Measurements from ENCODE around the gene NCK1. TPM values are rescaled to one million over a fixed set of nuclear protein-coding genes. Genes with fewer than 3 reads are reported as not detected.

The NCK1 gene
- total and polyA plus RNA-seq, 9 of the 15 experiments (the other 6 are each of a cell fraction or from before 2014, with no cell fraction given), result 17.3 to 30.5 (median 25.0) TPM

DNA sequence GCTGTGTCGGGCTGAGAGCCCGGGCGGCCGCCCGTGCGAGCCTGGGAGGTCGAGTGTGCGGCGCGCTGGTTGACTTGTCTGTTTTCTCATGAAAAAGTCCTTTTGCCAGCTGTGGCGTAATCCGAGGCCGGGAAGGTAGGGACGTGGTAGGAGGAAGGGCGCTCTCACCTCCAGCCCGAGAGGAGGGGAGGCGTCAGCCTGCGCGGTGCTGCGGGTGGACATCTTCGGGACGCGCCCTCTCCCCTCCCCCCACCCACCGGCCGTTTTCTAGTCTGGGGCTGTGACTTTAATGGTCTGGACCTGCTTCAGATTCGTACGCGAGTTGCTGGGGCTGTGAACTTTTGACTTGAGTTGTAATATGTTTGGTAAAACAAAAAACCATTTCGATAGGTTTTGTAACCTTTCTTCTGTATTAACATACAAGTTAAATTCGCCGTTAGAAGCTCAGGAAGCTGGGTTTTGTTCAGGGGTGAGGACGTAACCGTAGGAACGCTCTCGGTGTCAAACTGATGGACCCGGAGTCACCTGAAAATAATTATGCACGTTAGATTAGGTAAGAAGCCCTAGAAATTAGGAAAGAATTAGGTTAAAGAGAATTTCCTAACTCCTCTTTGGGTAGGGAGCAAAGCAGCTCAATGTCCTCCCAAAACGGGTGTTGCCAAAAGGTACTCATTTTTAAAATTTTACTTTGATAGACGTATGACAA, 762 bp downstream of the NCK1 start (continued):
- TF ChIP-seq FOXK1 (CRISPR knock-in tag; IDR thresholded peaks at IDR 0.05; ENCODE audit: borderline replicate concordance), result peak; percentile 68; the same call in 1 of the 2 replicates
- TF ChIP-seq, protein P1, sequence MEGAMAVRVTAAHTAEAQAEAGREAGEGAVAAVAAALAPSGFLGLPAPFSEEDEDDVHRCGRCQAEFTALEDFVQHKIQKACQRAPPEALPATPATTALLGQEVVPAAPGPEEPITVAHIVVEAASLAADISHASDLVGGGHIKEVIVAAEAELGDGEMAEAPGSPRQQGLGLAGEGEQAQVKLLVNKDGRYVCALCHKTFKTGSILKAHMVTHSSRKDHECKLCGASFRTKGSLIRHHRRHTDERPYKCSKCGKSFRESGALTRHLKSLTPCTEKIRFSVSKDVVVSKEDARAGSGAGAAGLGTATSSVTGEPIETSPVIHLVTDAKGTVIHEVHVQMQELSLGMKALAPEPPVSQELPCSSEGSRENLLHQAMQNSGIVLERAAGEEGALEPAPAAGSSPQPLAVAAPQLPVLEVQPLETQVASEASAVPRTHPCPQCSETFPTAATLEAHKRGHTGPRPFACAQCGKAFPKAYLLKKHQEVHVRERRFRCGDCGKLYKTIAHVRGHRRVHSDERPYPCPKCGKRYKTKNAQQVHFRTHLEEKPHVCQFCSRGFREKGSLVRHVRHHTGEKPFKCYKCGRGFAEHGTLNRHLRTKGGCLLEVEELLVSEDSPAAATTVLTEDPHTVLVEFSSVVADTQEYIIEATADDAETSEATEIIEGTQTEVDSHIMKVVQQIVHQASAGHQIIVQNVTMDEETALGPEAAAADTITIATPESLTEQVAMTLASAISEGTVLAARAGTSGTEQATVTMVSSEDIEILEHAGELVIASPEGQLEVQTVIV (CRISPR knock-in tag; IDR thresholded peaks at IDR 0.05; ENCODE audit: borderline replicate concordance), result no peak
- TF ChIP-seq ZBTB17 (CRISPR knock-in tag; IDR thresholded peaks at IDR 0.05), result 0 out of 2 replicates have a peak, but pooled peaks have one; percentile 17
- TF ChIP-seq ZBTB8A (IDR thresholded peaks at IDR 0.05; ENCODE audit: partially characterized antibody), result no peak
- no peak for TF ChIP-seq CXXC5 (CRISPR knock-in tag; IDR thresholded peaks at IDR 0.05)
- no peak for TF ChIP-seq EP300 (IDR thresholded peaks at IDR 0.05; ENCODE audit: low read length)
- TF ChIP-seq, protein P2, sequence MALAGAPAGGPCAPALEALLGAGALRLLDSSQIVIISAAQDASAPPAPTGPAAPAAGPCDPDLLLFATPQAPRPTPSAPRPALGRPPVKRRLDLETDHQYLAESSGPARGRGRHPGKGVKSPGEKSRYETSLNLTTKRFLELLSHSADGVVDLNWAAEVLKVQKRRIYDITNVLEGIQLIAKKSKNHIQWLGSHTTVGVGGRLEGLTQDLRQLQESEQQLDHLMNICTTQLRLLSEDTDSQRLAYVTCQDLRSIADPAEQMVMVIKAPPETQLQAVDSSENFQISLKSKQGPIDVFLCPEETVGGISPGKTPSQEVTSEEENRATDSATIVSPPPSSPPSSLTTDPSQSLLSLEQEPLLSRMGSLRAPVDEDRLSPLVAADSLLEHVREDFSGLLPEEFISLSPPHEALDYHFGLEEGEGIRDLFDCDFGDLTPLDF (CRISPR knock-in tag; IDR thresholded peaks at IDR 0.05), result no peak
- 0 out of 2 replicates have a peak, but pooled peaks have one; percentile 36 for TF ChIP-seq SMAD4 (CRISPR knock-in tag; conservative IDR thresholded peaks at IDR 0.05)
- no peak for TF ChIP-seq SMAD2 (IDR thresholded peaks at IDR 0.05; ENCODE audit: low read depth, low read length)
- TF ChIP-seq ATF1 (CRISPR knock-in tag; IDR thresholded peaks at IDR 0.05), result no peak
- TF ChIP-seq ATF1 (tag; IDR thresholded peaks at IDR 0.05), result no peak
- TF ChIP-seq TOE1 (IDR thresholded peaks at IDR 0.05; ENCODE audit: borderline replicate concordance), result no peak
- TF ChIP-seq TOE1 (CRISPR knock-in tag; IDR thresholded peaks at IDR 0.05; ENCODE audit: borderline replicate concordance, low read depth), result no peak
- TF ChIP-seq SNIP1 (IDR thresholded peaks at IDR 0.05; ENCODE audit: low read depth), result 0 out of 2 replicates have a peak, but pooled peaks have one; percentile 54
